Right hindlimb (tissue), 1 donor: ENCODE measurements around the gene SYT5.
"Not testable (repeated sequence)": the region's sequence is repeated elsewhere in the genome, so short reads cannot be mapped to it uniquely, and the experiment has no call there.

Experiments
- DNase-seq: peaks from one replicate; pipeline ENCODE4 v3.0.0-alpha.2; 2018

The SYT5 gene

GRCh38 chr19:55206664-55207500 is 26.8 kb upstream of the SYT5 start:
- peak; percentile 71 for DNase-seq

- not testable (repeated sequence) for DNase-seq
Measured at GRCh38 chr19:55202199-55202598, 22.1 kb upstream of the SYT5 start.

GRCh38 chr19:55199620-55200204 is 19.6 kb upstream of the SYT5 start:
- DNase-seq = no peak

GRCh38 chr19:55198651-55199050 is 18.6 kb upstream of the SYT5 start:
- no peak for DNase-seq

GRCh38 chr19:55197528-55197927 is 17.4 kb upstream of the SYT5 start:
- DNase-seq = no peak

GRCh38 chr19:55196803-55197202 is 16.7 kb upstream of the SYT5 start:
- no peak for DNase-seq

GRCh38 chr19:55193481-55193880 is 13.4 kb upstream of the SYT5 start:
- no peak for DNase-seq

GRCh38 chr19:55189403-55189835 is 9.3 kb upstream of the SYT5 start:
- no peak for DNase-seq

- no peak for DNase-seq
Measured at GRCh38 chr19:55188625-55189024, 8.5 kb upstream of the SYT5 start.

GRCh38 chr19:55186080-55186479 is 6.0 kb upstream of the SYT5 start:
- no peak for DNase-seq

- DNase-seq = no peak
Measured at GRCh38 chr19:55181740-55182139, 1.7 kb upstream of the SYT5 start.

- DNase-seq = peak; percentile 79
Measured at GRCh38 chr19:55178781-55179599, 1.1 kb downstream of the SYT5 start.

- DNase-seq = no peak
Measured at GRCh38 chr19:55176076-55176475, 4.0 kb downstream of the SYT5 start.

GRCh38 chr19:55175117-55175867 is 4.8 kb downstream of the SYT5 start:
- DNase-seq = no peak

- DNase-seq = no peak
Measured at GRCh38 chr19:55174425-55175116, 5.5 kb downstream of the SYT5 start.

- DNase-seq = no peak
Measured at GRCh38 chr19:55173714-55174409, 6.2 kb downstream of the SYT5 start.

- DNase-seq = no peak
Measured at GRCh38 chr19:55173186-55173713, 6.8 kb downstream of the SYT5 start.

- DNase-seq = no peak
Measured at GRCh38 chr19:55172741-55173140, 7.3 kb downstream of the SYT5 start.

GRCh38 chr19:55172318-55172717 is 7.8 kb downstream of the SYT5 start:
- DNase-seq = not testable (repeated sequence)

- DNase-seq = no peak
Measured at GRCh38 chr19:55171440-55171839, 8.6 kb downstream of the SYT5 start.

- DNase-seq = no peak
Measured at GRCh38 chr19:55169136-55169535, 11.0 kb downstream of the SYT5 start.
